ENCODE measurements around the gene ZNF79. TPM values are rescaled to one million over a fixed set of nuclear protein-coding genes. Genes with fewer than 3 reads are reported as not detected.
A peak's percentile ranks its signal among the peaks of the same experiment; 100 is the strongest.

ZNF79 gene
- total RNA-seq, 1 donor from 2014 or later = 14.1 TPM

GRCh38 chr9:127428348-127428747, 4.2 kb downstream of the ZNF79 start:
- Mint-ChIP-seq H3K27ac (no peak overlapping the region), H3K4me1 (ENCODE audit: unreplicated experiment) (peaks cover 23% of the 10 kb centered on the region), H3K36me3 (peaks cover 11% of the 10 kb centered on the region), H3K9me3 (no peaks in the 10 kb centered on the region), H3K27me3 (no peaks in the 10 kb centered on the region), H3K4me3 (no peak overlapping the region)
- TF ChIP-seq, protein P1, sequence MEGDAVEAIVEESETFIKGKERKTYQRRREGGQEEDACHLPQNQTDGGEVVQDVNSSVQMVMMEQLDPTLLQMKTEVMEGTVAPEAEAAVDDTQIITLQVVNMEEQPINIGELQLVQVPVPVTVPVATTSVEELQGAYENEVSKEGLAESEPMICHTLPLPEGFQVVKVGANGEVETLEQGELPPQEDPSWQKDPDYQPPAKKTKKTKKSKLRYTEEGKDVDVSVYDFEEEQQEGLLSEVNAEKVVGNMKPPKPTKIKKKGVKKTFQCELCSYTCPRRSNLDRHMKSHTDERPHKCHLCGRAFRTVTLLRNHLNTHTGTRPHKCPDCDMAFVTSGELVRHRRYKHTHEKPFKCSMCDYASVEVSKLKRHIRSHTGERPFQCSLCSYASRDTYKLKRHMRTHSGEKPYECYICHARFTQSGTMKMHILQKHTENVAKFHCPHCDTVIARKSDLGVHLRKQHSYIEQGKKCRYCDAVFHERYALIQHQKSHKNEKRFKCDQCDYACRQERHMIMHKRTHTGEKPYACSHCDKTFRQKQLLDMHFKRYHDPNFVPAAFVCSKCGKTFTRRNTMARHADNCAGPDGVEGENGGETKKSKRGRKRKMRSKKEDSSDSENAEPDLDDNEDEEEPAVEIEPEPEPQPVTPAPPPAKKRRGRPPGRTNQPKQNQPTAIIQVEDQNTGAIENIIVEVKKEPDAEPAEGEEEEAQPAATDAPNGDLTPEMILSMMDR (conservative IDR thresholded peaks at IDR 0.05) = no peak
- no peak for DNase-seq (ENCODE audit: extremely low spot score, unreplicated experiment)

DNA sequence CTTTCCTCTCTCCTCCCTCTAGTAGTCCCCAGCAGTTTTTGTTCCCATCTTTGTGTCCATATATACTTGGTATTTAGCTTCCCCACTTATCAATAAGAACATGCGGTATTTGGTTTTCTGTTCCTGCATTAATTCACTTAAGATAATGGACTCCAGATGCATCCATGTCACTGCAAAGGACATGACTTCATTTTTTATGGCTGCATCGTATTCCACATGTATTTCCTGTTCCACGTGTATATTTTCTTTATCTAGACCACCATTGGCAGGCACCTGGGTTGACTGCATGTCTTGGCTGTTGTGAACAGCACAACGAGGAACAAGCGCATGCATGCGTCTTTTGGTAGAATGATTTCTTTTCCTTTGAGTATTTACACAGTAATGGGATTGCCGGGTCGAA, 6.2 kb downstream of the ZNF79 start:
- no peaks in the 10 kb centered on the region for H3K27me3 Mint-ChIP-seq
- peaks cover 7% of the 10 kb centered on the region for H3K4me1 Mint-ChIP-seq (ENCODE audit: unreplicated experiment)
- TF ChIP-seq, protein P1 (conservative IDR thresholded peaks at IDR 0.05) = no peak
- DNase-seq (ENCODE audit: extremely low spot score, unreplicated experiment) = no peak
- H3K27ac Mint-ChIP-seq = no peak overlapping the region
- peaks cover 23% of the 10 kb centered on the region for H3K36me3 Mint-ChIP-seq
- no peak overlapping the region for H3K4me3 Mint-ChIP-seq
- H3K9me3 Mint-ChIP-seq = no peaks in the 10 kb centered on the region

DNA sequence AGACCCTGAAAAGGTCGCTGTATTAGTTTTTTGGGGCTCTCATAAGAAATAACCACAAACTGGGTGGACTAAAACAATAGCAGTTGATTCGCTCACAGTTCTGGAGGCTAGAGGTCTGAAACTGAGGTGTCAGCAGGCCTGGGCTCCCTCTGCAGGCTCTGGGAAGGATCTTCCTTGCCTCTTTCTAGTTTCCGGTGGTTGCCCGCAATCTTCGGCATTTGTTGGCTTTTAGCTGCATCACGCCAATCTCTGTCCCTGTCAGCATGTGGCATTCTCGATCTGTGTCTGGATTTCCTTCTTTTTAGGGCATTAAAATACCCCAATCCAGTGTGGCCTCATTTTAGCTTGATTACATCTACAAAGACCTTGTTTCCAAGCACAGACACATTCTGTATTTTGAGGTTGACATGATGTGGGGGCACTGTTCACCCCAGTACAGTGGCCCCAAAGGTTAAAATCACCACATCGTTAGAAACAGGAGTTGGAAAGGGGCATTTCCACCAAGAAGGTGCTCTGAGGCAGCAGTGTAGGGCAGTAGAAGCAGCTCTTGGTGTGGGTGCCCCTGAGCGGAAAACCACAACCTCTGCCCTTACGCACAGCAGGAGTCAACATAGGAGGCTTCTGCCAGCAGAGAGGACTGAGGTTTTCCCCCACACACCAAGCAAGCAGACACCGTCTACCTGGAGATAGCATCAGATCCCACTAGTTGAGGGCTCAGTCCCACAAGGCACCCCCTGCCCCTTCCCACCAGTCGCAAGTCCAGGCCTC, 13.5 kb downstream of the ZNF79 start:
- Mint-ChIP-seq H3K27ac (no peak overlapping the region), H3K4me3 (no peak overlapping the region), H3K9me3 (no peaks in the 10 kb centered on the region), H3K36me3 (peaks cover 45% of the 10 kb centered on the region), H3K27me3 (no peaks in the 10 kb centered on the region), H3K4me1 (ENCODE audit: unreplicated experiment) (peaks cover 6% of the 10 kb centered on the region)
- TF ChIP-seq, protein P1 (conservative IDR thresholded peaks at IDR 0.05) = peak; percentile 30
- DNase-seq (ENCODE audit: extremely low spot score, unreplicated experiment) = no peak

- Mint-ChIP-seq H3K27me3 (no peaks in the 10 kb centered on the region), H3K4me3 (peak overlapping the region; percentile 65), H3K4me1 (ENCODE audit: unreplicated experiment) (peaks cover 6% of the 10 kb centered on the region), H3K36me3 (peaks cover 43% of the 10 kb centered on the region), H3K27ac (peak overlapping the region; percentile 96), H3K9me3 (no peaks in the 10 kb centered on the region)
- TF ChIP-seq, protein P1 (conservative IDR thresholded peaks at IDR 0.05) = no peak
- no peak for DNase-seq (ENCODE audit: extremely low spot score, unreplicated experiment)
These were observed 14.2 kb downstream of the ZNF79 start for GRCh38 chr9:127438394-127438793.

GRCh38 chr9:127444283-127444920, 20.2 kb downstream of the ZNF79 start:
- no peak for DNase-seq (ENCODE audit: extremely low spot score, unreplicated experiment)
- peak overlapping the region; percentile 60 for H3K27ac Mint-ChIP-seq
- H3K36me3 Mint-ChIP-seq = peaks cover 70% of the 10 kb centered on the region
- H3K27me3 Mint-ChIP-seq = no peaks in the 10 kb centered on the region
- TF ChIP-seq, protein P1 (conservative IDR thresholded peaks at IDR 0.05) = no peak
- no peak overlapping the region for H3K4me3 Mint-ChIP-seq
- H3K4me1 Mint-ChIP-seq (ENCODE audit: unreplicated experiment) = peaks cover 20% of the 10 kb centered on the region
- H3K9me3 Mint-ChIP-seq = no peaks in the 10 kb centered on the region

Measured in type B pancreatic cell (in vitro differentiated cells).